Natural killer cell (primary cell): ENCODE measurements around the gene FRMD6. TPM values are rescaled to one million over a fixed set of nuclear protein-coding genes. Genes with fewer than 3 reads are reported as not detected.

ENCODE experiments used
- ATAC-seq, 3 donors: fragments of 150-1000 bp in 2 of 3; fragments of 200-7000 bp in 1 of 3; cut with Tn5 transposase; 1 replicate in 1 of 3; 2 replicates in 2 of 3; pipeline ENCODE4 v1.10.0; 2021; ENCODE audit warnings: mild to moderate bottlenecking in 2 of 3, moderate library complexity in 2 of 3
- DNase-seq, 2 donors: peaks; one replicate each; pipeline versions ENCODE4 v3.0.0 to v3.0.0-alpha.2; 2013 to 2021; ENCODE audit warnings: mixed read lengths in 1 of 2
- H3K27ac ChIP-seq: one replicate; pipeline ENCODE4 v1.5.1; 2013; ENCODE audit warnings: mild to moderate bottlenecking, low read length
- H3K27me3 ChIP-seq: one replicate; pipeline ENCODE4 v1.6.1; 2013; ENCODE audit warnings: low read length; ENCODE audit not compliant: control insufficient read depth, insufficient read depth
- H3K36me3 ChIP-seq: one replicate; pipeline ENCODE4 v1.6.1; 2013; ENCODE audit warnings: low read length; ENCODE audit not compliant: control insufficient read depth, insufficient read depth
- H3K4me1 ChIP-seq: one replicate; pipeline ENCODE4 v1.6.1; 2013; ENCODE audit warnings: low read length; ENCODE audit not compliant: control insufficient read depth, insufficient read depth
- H3K4me3 ChIP-seq: one replicate; pipeline ENCODE4 v1.5.1; 2013; ENCODE audit warnings: low read length
- H3K9me3 ChIP-seq: one replicate; pipeline ENCODE4 v1.6.1; 2013; ENCODE audit warnings: low read length; ENCODE audit not compliant: control insufficient read depth, insufficient read depth
- H3K27ac Mint-ChIP-seq, 2 donors: one replicate each; pipeline ENCODE4 v1.8.0; 2022; ENCODE audit warnings: mild to moderate bottlenecking in 2 of 2, mixed read lengths in 2 of 2, moderate library complexity in 1 of 2
- H3K27me3 Mint-ChIP-seq, 2 donors: one replicate each; pipeline ENCODE4 v1.8.0; 2022; ENCODE audit warnings: low read depth in 2 of 2, mixed read lengths in 2 of 2
- H3K36me3 Mint-ChIP-seq: one replicate; pipeline ENCODE4 v1.8.0; 2022; ENCODE audit warnings: mixed read lengths
- H3K4me1 Mint-ChIP-seq, 2 donors: one replicate each; pipeline ENCODE4 v1.8.0; 2022; ENCODE audit warnings: mixed read lengths in 2 of 2
- H3K4me3 Mint-ChIP-seq: one replicate; pipeline ENCODE4 v1.8.0; 2022; ENCODE audit warnings: mild to moderate bottlenecking, moderate library complexity, mixed read lengths
- H3K9me3 Mint-ChIP-seq, 2 donors: one replicate each; pipeline ENCODE4 v1.8.0; 2022; ENCODE audit warnings: mixed read lengths in 2 of 2
- CTCF ChIP-seq: fragments of 200-600 bp; IDR thresholded peaks from one replicate; pipeline ENCODE4 v1.8.0; 2022; ENCODE audit warnings: antibody characterized with exemption
- WGBS: methylation state at CpG from one replicate; pipeline ENCODE4 v1.1.7; 2013; ENCODE audit warnings: missing lambda C conversion rate; ENCODE audit not compliant: insufficient coverage; 5-methylcytosine and 5-hydroxymethylcytosine counted together
- intact Hi-C: fragments of 100-400 bp; cut with micrococcal nuclease; formaldehyde crosslinking; loops from one replicate; pipeline ENCODE4 v1.14.2; 2022
- total RNA-seq, 4 donors: library from RNA; stranded (reverse); fragments of 120-200 nt in 1 of 4; gene quantifications; one replicate each; pipeline versions ENCODE4 v1.2.3 to v1.2.4, GENCODE V29; 2013 to 2022

The FRMD6 gene
- total RNA-seq, 3 donors from 2014 or later (not counting 1 experiment from before 2014, with no cell fraction given) = 1.5 to 3.8 (median 2.3) TPM

DNA sequence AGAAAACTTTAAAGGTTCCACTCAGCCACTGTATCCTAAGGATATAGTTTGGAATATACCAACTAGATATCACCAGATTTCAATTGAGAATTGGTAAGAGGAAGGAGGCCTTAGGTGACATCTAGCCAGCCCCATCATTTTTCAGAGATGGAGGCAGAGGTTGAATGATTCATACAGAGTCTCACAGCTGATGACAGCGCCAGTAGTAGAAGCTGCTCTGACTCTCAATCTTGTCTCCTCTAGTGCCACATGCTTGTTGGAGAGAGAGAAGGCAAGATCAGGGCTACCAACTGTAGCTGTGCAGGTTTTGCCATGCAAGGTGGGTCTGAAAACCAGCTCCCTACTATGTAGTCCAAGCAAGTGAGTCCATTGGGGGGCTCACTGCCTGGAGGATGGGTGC, 6.1 kb downstream of the FRMD6 start:
- no peak for TF ChIP-seq CTCF
- Mint-ChIP-seq H3K27me3 (peaks cover 38 to 66% of the 10 kb centered on the region in 2 donors), H3K4me3 (no peak overlapping the region), H3K9me3 (no peaks in the 10 kb centered on the region), H3K36me3 (no peaks in the 10 kb centered on the region), H3K27ac (no peak overlapping the region), H3K4me1 (peaks cover 8% of the 10 kb centered on the region in 2 donors)
- peaks cover 47% of the 10 kb centered on the region for H3K27me3 ChIP-seq
- H3K27ac ChIP-seq = no peak overlapping the region
- intact Hi-C loops = loop anchor here (10.0 kb wide), 1 partner anchor 327 kb away; the partner anchor contains the start of gene RTRAF
- WGBS = 94% methylated on average over 1 of the region's 1 CpG
- no peak overlapping the region for H3K4me3 ChIP-seq
- ATAC-seq (no peak), DNase-seq (no peak)
- no peaks in the 10 kb centered on the region for H3K36me3 ChIP-seq
- no peaks in the 10 kb centered on the region for H3K9me3 ChIP-seq
- H3K4me1 ChIP-seq = peaks cover 3% of the 10 kb centered on the region

DNA sequence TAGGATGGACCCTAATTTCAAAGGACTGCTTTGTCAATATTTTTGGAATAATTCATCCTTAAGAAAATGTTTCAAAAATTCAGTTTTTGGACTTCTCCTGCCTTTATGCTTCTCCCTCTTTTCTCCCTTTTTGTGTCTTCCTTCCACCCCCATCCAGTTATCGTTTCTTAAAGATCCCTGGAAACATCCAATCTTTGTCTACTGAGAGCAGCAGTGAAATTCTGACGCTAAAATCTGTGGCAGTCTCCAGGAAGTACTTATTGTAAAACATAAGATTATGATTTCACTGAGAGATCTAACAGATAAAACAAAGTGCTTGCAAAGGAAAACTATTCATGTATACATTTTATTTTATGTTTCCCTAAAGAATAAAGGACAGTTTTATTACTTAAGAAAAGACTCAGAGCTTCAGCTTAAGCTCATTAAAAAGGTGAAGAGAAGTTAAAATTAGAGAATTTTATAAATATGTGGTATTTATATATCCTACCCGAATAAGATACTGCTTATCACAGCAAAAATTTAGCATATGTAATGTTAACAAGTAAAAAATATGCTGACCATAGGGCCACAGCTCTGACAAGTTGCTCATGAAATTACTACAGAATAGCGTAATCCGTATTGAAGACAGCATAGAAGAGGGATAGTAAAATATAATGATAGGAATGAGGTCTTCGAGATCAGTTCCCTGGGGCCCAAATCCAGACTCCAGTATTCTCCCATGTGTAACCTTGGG, 6.9 kb downstream of the FRMD6 start:
- TF ChIP-seq CTCF = no peak
- Histone ChIP-seq H3K27ac (no peak overlapping the region), H3K4me3 (no peak overlapping the region), H3K36me3 (no peaks in the 10 kb centered on the region), H3K27me3 (peaks cover 40% of the 10 kb centered on the region), H3K4me1 (no peaks in the 10 kb centered on the region), H3K9me3 (no peaks in the 10 kb centered on the region)
- H3K4me1 Mint-ChIP-seq = no peaks in the 10 kb centered on the region
- DNase-seq = no peak
- H3K27me3 Mint-ChIP-seq = peaks cover 33 to 58% of the 10 kb centered on the region in 2 donors
- H3K4me3 Mint-ChIP-seq = no peak overlapping the region
- 86% methylated on average over 3 of the region's 6 CpGs for WGBS
- no peaks in the 10 kb centered on the region for H3K36me3 Mint-ChIP-seq
- no peaks in the 10 kb centered on the region for H3K9me3 Mint-ChIP-seq
- no peak overlapping the region for H3K27ac Mint-ChIP-seq
- ATAC-seq = no peak
- intact Hi-C loops = loop anchor here (10.0 kb wide), 1 partner anchor 326 kb away; the partner anchor contains the start of gene RTRAF

DNA sequence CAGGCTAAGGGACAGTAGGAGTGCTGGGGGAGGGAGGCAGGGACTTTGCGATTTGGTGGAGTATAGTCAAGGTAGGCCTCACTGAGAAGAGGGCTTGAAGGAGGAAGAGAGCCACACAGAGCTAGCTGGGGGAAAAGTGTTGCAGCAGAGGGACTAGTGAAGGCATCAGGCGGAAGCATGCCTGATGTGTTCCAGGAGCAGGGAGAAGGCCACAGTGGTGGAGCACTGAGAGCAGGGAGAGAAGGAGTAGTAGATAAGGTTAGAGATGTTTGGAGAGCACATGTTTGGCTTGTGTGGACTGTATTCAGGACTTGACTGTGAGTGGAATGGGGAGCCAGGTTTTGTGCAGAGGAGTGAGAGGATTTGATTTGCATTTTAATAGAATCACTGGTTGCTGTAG, 9.0 kb downstream of the FRMD6 start:
- Histone ChIP-seq H3K27me3 (peaks cover 19% of the 10 kb centered on the region), H3K27ac (no peak overlapping the region), H3K9me3 (no peaks in the 10 kb centered on the region), H3K36me3 (no peaks in the 10 kb centered on the region), H3K4me1 (no peaks in the 10 kb centered on the region), H3K4me3 (no peak overlapping the region)
- Mint-ChIP-seq H3K36me3 (no peaks in the 10 kb centered on the region), H3K4me3 (no peak overlapping the region), H3K27ac (no peak overlapping the region), H3K9me3 (peaks cover 0 to 1% of the 10 kb centered on the region in 2 donors), H3K4me1 (no peaks in the 10 kb centered on the region), H3K27me3 (peaks cover 25 to 42% of the 10 kb centered on the region in 2 donors)
- TF ChIP-seq CTCF = no peak
- intact Hi-C loops = no loop called here
- DNase-seq (no peak), ATAC-seq (no peak)
- WGBS = 95% methylated on average over 2 of the region's 2 CpGs

DNA sequence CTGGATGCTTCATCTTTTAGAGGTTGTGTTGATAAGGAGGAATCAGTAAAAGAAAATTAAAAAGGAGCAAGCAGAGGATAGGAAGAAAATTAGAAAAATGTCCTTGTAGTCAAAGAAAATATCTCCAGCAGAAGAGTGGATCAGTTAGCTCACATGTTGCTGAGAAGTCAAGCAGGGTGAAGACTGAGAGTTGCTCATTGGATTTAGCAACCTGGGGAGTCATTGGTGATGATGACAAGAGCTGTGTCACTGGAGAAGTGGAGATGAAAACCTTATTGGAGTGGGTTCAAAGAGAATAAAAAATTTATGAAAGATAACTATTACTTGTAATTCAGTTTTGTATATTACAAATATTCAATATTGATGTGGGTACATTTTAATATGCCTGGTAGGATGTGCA, 9.8 kb downstream of the FRMD6 start:
- Histone ChIP-seq H3K9me3 (no peaks in the 10 kb centered on the region), H3K4me3 (no peak overlapping the region), H3K27ac (no peak overlapping the region), H3K4me1 (no peaks in the 10 kb centered on the region), H3K36me3 (no peaks in the 10 kb centered on the region), H3K27me3 (peaks cover 14% of the 10 kb centered on the region)
- no peak for TF ChIP-seq CTCF
- H3K9me3 Mint-ChIP-seq = peaks cover 0 to 3% of the 10 kb centered on the region in 2 donors
- intact Hi-C loops = no loop called here
- no peak for ATAC-seq
- H3K4me3 Mint-ChIP-seq = no peak overlapping the region
- H3K27ac Mint-ChIP-seq = no peak overlapping the region
- peaks cover 21 to 36% of the 10 kb centered on the region in 2 donors for H3K27me3 Mint-ChIP-seq
- no peaks in the 10 kb centered on the region for H3K4me1 Mint-ChIP-seq
- H3K36me3 Mint-ChIP-seq = no peaks in the 10 kb centered on the region
- DNase-seq = no peak
